Pancreas (tissue), 10 donors: Measurements from ENCODE around the gene DMRTB1. TPM values are rescaled to one million over a fixed set of nuclear protein-coding genes. Genes with fewer than 3 reads are reported as not detected.
"Not testable (repeated sequence)": the region's sequence is repeated elsewhere in the genome, so short reads cannot be mapped to it uniquely, and the experiment has no call there.

Experiments used
- ATAC-seq, 4 donors: fragments of 200-7000 bp; cut with Tn5 transposase; one replicate each; pipeline versions ENCODE4 v1.8.0 to v1.9.1; 2020; ENCODE audit warnings: mild to moderate bottlenecking in 4 of 4, moderate library complexity in 4 of 4
- DNase-seq, 6 donors: peaks; one replicate each; pipeline ENCODE4 v3.0.0-alpha.2; 2020
- FAIRE-seq: peaks from 2 replicates; lab custom pipeline; 2012; peaks lifted over from hg19 to GRCh38; lab: Jason Lieb, UNC
- H3K27ac ChIP-seq, 4 donors: fragments of 200-600 bp; sonication (generic); 1 replicate in 3 of 4; 2 replicates in 1 of 4; pipeline versions ENCODE4 v1.5.0 to v1.8.0; 2020
- H3K27me3 ChIP-seq, 4 donors: fragments of 200-600 bp; one replicate each; pipeline ENCODE4 v1.8.0; 2021
- H3K36me3 ChIP-seq, 3 donors: fragments of 200-600 bp; sonication (generic) in 1 of 3; one replicate each; pipeline versions ENCODE4 v1.5.0 to v1.8.0; 2020 to 2021
- H3K4me1 ChIP-seq, 3 donors: fragments of 200-600 bp; one replicate each; pipeline ENCODE4 v1.8.0; 2021
- H3K4me3 ChIP-seq, 4 donors: fragments of 200-600 bp; sonication (generic) in 2 of 4; one replicate each; pipeline versions ENCODE4 v1.5.0 to v1.8.0; 2020 to 2021
- H3K9me3 ChIP-seq, 4 donors: fragments of 200-600 bp; one replicate each; pipeline ENCODE4 v1.8.0; 2021
- WGBS, 2 donors: extraction: QIAGEN DNeasy Blood & Tissue Kit; methylation state at CpG; one replicate each; pipeline ENCODE4 v1.1.7; 2013; 5-methylcytosine and 5-hydroxymethylcytosine counted together
- intact Hi-C, 3 donors: fragments of 100-400 bp; cut with DNase I; formaldehyde crosslinking; loops; one replicate each; pipeline versions ENCODE4 v1.11.1 to v1.14.2; 2022
- polyA plus RNA-seq, 2 donors: library from polyadenylated mRNA; stranded (reverse); fragments of 200-250 nt; gene quantifications; one replicate each; pipeline ENCODE4 v1.2.3, GENCODE V29; 2013
- total RNA-seq, 6 donors: library from RNA; stranded (reverse); fragmentation: NEBNext Ultra II Directional in 4 of 6; extraction: Animal tissue kit (Norgen Biotek cat#: 25700) in 4 of 6; gene quantifications; one replicate each; pipeline versions ENCODE4 v1.2.1 to v1.2.4, GENCODE V29; 2021 to 2023
- TF ChIP-seq, protein P1 (sequence below), 4 donors: fragments of 200-600 bp; sonication (generic) in 3 of 4; IDR thresholded peaks; one replicate each; pipeline versions ENCODE4 v1.5.0 to v1.8.0; 2021; ENCODE audit warnings: antibody characterized with exemption in 4 of 4
- donor health status: healthy with polysubstance abuse.
- donor health status: DM: no; HTN: no; CAD: no; lungs with moderate emphysema.
- donor health status: DM: no; HTN: no; CAD: no.
- donor health status: control.
- donor health status: control.
- donor health status: Bipolar disorder and iron deficiency.
- donor health status: DM: yes; HTN: yes; CAD: no.
- donor health status: DM: no; HTN: no; CAD: no.
- donor health status: DM: no; HTN: no; CAD: no.
- donor health status: DM: yes; HTN: yes; CAD: no.

DMRTB1 gene
- total and polyA plus RNA-seq, 8 donors, result not detected

DNA sequence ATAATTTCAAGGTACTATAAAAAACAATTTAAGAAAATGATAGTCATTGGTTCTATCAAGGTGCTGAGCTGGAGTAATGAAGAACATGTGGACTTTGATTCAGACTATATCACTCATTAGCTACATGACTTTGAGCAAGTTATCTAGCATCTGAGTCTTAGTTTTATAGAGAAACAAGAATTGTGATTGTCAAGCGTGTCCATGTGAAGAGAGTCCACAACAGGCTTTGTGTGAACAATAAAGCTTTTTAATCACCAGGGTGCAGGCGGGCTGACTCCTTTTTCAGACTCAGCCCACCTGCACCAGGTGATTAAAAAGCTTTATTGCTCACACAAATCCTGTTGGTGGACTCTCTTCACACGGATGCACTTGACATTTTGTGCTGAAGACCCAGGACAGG lies 26.6 kb upstream of the DMRTB1 start:
- FAIRE-seq (no peak), DNase-seq (no peak), ATAC-seq (no peak)
- Histone ChIP-seq H3K36me3 (no peaks in the 10 kb centered on the region), H3K27ac (no peak overlapping the region), H3K4me1 (no peaks in the 10 kb centered on the region), H3K4me3 (no peak overlapping the region), H3K27me3 (no peaks in the 10 kb centered on the region), H3K9me3 (no peaks in the 10 kb centered on the region)
- 70 to 74% methylated on average over 3 of the region's 3 CpGs for WGBS, 2 donors
- intact Hi-C loops, result no loop called here
- TF ChIP-seq, protein P1, sequence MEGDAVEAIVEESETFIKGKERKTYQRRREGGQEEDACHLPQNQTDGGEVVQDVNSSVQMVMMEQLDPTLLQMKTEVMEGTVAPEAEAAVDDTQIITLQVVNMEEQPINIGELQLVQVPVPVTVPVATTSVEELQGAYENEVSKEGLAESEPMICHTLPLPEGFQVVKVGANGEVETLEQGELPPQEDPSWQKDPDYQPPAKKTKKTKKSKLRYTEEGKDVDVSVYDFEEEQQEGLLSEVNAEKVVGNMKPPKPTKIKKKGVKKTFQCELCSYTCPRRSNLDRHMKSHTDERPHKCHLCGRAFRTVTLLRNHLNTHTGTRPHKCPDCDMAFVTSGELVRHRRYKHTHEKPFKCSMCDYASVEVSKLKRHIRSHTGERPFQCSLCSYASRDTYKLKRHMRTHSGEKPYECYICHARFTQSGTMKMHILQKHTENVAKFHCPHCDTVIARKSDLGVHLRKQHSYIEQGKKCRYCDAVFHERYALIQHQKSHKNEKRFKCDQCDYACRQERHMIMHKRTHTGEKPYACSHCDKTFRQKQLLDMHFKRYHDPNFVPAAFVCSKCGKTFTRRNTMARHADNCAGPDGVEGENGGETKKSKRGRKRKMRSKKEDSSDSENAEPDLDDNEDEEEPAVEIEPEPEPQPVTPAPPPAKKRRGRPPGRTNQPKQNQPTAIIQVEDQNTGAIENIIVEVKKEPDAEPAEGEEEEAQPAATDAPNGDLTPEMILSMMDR (IDR thresholded peaks at IDR 0.05), result no peak

DNA sequence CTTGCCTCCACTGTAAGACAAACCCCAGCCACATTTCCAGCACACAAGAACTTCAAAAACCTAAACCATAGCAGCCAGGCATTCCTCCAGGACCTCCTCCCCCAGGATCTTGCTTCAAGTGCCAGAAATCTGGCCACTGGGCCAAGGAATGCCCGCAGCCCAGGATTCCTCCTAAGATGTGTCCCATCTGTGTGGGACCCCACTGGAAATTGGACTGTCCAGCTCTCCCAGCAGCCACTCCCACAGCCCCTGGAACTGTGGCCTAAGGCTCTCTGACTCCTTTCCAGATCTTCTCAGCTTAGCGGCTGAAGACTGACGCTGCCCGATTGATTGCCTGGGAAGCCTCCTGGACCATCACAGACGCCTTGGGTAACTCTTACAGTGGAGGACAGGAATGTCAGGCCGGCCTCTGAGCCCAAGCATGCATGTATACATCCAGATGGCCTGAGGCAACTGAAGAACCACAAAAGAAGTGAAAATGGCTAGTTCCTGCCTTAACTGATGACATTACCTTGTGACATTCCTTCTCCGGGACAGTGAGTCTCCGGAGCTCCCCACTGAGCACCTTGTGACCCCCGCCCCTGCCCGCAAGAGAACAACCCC lies 24.7 kb upstream of the DMRTB1 start:
- not testable (repeated sequence) for FAIRE-seq, H3K4me3 ChIP-seq
- WGBS, 2 donors, result 88% methylated on average over 10 of the region's 10 CpGs

GRCh38 chr1:53435151-53435550 lies 24.0 kb upstream of the DMRTB1 start:
- Histone ChIP-seq H3K27me3 (no peaks in the 10 kb centered on the region), H3K27ac (no peak overlapping the region), H3K9me3 (no peaks in the 10 kb centered on the region), H3K36me3 (no peaks in the 10 kb centered on the region), H3K4me1 (no peaks in the 10 kb centered on the region), H3K4me3 (no peak overlapping the region)
- intact Hi-C loops, result no loop called here
- 86 to 91% methylated on average over 4 of the region's 4 CpGs for WGBS, 2 donors
- ATAC-seq (no peak), FAIRE-seq (no peak), DNase-seq (no peak)
- TF ChIP-seq, protein P1 (IDR thresholded peaks at IDR 0.05), result no peak

More for the DNA sequence above, 24.7 kb upstream of the DMRTB1 start:
- H3K27me3 ChIP-seq, H3K36me3 ChIP-seq, DNase-seq, H3K27ac ChIP-seq, intact Hi-C loops, H3K4me1 ChIP-seq, ATAC-seq, H3K9me3 ChIP-seq: not testable (repeated sequence)

DNA sequence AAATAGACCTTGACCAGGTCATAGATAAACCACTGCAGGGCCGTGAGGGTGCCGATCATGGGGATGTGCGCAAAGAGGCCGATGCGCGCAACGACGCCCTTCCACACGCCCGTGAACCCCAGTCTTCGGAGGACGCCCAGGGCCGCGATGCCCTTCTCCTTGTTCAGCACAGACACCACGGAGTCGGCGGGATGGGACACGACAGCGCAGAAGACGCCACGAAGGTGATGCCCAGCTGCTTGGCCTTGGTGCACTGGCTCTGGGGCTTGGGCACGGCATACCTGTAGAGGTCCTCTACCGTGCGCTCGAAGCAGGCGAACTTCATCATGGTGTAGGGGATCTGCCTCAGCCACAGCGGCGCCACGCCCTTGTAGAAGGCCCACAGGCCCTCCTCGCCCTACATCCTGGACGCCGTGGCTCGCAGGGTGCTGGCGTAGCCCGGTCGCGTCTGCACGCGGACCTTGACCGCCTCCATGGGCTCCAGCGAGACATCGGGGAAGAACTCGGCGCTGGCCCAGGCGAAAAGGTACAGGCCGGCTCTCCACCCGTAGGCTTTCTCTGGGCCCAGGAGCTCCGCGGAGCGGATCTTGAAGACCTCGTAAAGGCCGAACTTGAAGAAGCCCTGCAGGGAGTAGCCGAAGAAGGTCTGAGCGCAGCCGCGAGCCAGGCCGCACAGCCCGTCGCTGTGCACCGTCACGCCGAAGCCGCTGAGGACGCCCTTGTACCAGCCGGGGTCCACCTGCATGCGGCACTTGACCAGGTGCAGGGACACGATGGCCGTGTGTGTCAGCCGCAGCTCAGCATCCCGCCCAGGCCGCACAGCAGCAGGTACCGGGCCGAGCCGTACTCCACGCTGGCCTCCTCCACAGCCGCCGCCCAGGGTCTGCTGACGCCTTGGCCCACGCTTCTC lies 20.5 kb upstream of the DMRTB1 start:
- ATAC-seq (no peak), FAIRE-seq (no peak), DNase-seq (peak in 1 of 6 donors; percentile 60)
- Histone ChIP-seq H3K4me3 (no peak overlapping the region), H3K27me3 (no peaks in the 10 kb centered on the region), H3K36me3 (no peaks in the 10 kb centered on the region), H3K27ac (no peak overlapping the region), H3K9me3 (no peaks in the 10 kb centered on the region), H3K4me1 (no peaks in the 10 kb centered on the region)
- intact Hi-C loops, result no loop called here
- 96 to 97% methylated on average over 79 of the region's 79 CpGs for WGBS, 2 donors
- TF ChIP-seq, protein P1 (IDR thresholded peaks at IDR 0.05), result no peak

DNA sequence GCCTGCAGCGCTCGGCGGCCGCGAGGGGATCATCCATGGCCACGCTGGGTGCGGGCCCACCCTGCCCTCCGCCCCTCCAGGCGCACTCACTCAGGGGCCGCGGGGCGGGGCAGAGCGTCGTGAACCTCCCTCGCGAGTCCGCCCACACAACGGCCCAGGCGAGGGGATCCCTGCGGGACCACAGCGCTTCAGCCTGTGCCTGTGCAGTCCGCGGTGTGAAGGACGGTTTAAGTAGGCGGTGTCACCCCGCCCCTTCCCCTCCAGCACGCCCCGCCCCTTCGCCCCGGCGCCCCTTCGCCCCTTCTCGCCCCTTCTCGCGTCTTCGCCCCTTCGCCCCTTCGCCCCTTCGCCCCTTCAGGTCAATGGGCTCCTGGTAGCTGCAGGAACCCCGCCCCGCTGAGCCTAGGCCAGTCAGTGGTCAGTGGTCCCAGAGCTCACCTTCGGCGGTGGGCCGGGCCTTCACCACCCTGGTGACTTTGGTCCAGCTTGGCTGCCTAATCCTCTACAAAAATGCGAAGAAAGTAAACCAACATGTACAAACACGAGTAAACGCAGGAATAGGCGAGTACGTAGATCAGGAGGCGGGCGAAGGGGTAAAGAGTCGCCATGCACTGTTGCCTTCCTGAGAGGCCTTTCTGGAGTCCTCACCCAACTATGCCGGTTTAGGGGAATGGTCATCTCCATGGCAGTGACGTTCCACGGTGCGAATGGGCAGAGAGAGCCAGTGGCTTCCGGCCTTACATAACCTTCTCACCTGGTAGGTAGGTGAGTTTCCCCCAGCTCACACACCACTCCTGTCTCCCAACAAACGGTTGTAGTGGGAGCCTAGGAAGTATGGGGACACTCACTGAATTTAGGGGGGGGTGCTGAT lies 19.6 kb upstream of the DMRTB1 start:
- DNase-seq (no peak), FAIRE-seq (no peak), ATAC-seq (no peak)
- Histone ChIP-seq H3K27ac (no peak overlapping the region), H3K27me3 (no peaks in the 10 kb centered on the region), H3K9me3 (no peaks in the 10 kb centered on the region), H3K4me1 (no peaks in the 10 kb centered on the region), H3K36me3 (no peaks in the 10 kb centered on the region), H3K4me3 (no peak overlapping the region)
- 94 to 97% methylated on average over 58 of the region's 58 CpGs for WGBS, 2 donors
- TF ChIP-seq, protein P1 (IDR thresholded peaks at IDR 0.05), result no peak
- intact Hi-C loops, result no loop called here
